ENCODE results near the gene CRMP1. TPM values are rescaled to one million over a fixed set of nuclear protein-coding genes. Genes with fewer than 3 reads are reported as not detected.

The CRMP1 gene
- polyA plus RNA-seq, 1 donor (not counting 4 experiments of a cell fraction or from before 2014, with no cell fraction given): 0.03 TPM

- H3K27me3 ChIP-seq (ENCODE audit: control insufficient read depth, extremely low read depth, insufficient read depth, low read length): no peaks in the 10 kb centered on the region
- no peaks in the 10 kb centered on the region for H4K20me1 ChIP-seq (ENCODE audit: control insufficient read depth, extremely low read depth, insufficient read depth, low read length)
- no peaks in the 10 kb centered on the region for H3K9me1 ChIP-seq (ENCODE audit: control insufficient read depth, extremely low read depth, insufficient read depth, low read length)
- no peak overlapping the region for H3K27ac ChIP-seq (ENCODE audit: control insufficient read depth, insufficient read depth, low read length)
- FAIRE-seq (no peak), DNase-seq (ENCODE audit: low read depth, low spot score) (no peak)
- no peaks in the 10 kb centered on the region for H3K9me3 ChIP-seq (ENCODE audit: control insufficient read depth, low read depth, low read length)
- H3K4me3 ChIP-seq (ENCODE audit: control insufficient read depth in 2 of 3, extremely low read depth in 1 of 3, insufficient read depth in 2 of 3, low read depth in 1 of 3, low read length in 3 of 3): no peak overlapping the region
- peaks cover 21 to 29% of the 10 kb centered on the region in 2 experiments for H3K36me3 ChIP-seq (ENCODE audit: control insufficient read depth in 2 of 2, extremely low read depth in 1 of 2, insufficient read depth in 2 of 2, low read length in 2 of 2)
- dilution Hi-C loops (cut with MboI; ENCODE audit: extremely low pct_ligation_motif_present, low sequenced_read_pairs): no loop called here
- no peak overlapping the region for H2AFZ ChIP-seq (ENCODE audit: control insufficient read depth, low read length)
- no peak overlapping the region for H3K4me2 ChIP-seq (ENCODE audit: control insufficient read depth, extremely low read depth, insufficient read depth, low read depth, low read length)
- H3K9ac ChIP-seq (ENCODE audit: control insufficient read depth, extremely low read depth, insufficient read depth, low read length): no peak overlapping the region
- H3K4me1 ChIP-seq (ENCODE audit: control insufficient read depth, extremely low read depth, insufficient read depth, low read length): no peaks in the 10 kb centered on the region
- TF ChIP-seq EZH2 (IDR thresholded peaks at IDR 0.05; ENCODE audit: low read length): no peak
- TF ChIP-seq, protein P1, sequence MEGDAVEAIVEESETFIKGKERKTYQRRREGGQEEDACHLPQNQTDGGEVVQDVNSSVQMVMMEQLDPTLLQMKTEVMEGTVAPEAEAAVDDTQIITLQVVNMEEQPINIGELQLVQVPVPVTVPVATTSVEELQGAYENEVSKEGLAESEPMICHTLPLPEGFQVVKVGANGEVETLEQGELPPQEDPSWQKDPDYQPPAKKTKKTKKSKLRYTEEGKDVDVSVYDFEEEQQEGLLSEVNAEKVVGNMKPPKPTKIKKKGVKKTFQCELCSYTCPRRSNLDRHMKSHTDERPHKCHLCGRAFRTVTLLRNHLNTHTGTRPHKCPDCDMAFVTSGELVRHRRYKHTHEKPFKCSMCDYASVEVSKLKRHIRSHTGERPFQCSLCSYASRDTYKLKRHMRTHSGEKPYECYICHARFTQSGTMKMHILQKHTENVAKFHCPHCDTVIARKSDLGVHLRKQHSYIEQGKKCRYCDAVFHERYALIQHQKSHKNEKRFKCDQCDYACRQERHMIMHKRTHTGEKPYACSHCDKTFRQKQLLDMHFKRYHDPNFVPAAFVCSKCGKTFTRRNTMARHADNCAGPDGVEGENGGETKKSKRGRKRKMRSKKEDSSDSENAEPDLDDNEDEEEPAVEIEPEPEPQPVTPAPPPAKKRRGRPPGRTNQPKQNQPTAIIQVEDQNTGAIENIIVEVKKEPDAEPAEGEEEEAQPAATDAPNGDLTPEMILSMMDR (optimal IDR thresholded peaks at IDR 0.05 in 1 of 3, IDR thresholded peaks at IDR 0.05 in 1 of 3, conservative IDR thresholded peaks at IDR 0.05 in 1 of 3; ENCODE audit: extremely low read depth in 1 of 3, insufficient read depth in 2 of 3, low read length in 3 of 3): no peak
- no peaks in the 10 kb centered on the region for H3K79me2 ChIP-seq (ENCODE audit: control insufficient read depth, insufficient read depth, low read length)
Observed at GRCh38 chr4:5795580-5795979, 97.3 kb downstream of the CRMP1 start.

DNA sequence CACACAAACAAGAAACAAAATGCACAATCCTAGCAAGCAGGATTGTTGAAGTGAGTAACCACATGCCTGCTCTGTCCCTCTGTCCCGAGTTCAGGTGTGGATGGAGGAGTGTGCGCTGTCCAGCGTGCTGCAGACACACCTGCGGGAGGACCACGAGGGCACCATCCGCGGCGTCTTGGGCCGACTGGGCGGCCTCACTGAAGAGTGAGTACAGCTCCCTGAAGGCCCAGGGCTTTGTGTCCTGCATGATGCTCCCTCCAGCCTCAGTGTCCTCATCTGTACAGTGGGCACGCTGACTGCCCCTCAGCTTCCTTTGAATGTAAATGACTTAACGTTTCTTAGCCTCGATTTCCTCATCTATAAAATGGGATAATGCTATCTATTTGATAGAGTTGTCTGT lies 99.4 kb downstream of the CRMP1 start:
- dilution Hi-C loops (cut with MboI; ENCODE audit: extremely low pct_ligation_motif_present, low sequenced_read_pairs): no loop called here
- Histone ChIP-seq H3K27ac (ENCODE audit: control insufficient read depth, insufficient read depth, low read length) (no peak overlapping the region), H3K36me3 (ENCODE audit: control insufficient read depth in 2 of 2, extremely low read depth in 1 of 2, insufficient read depth in 2 of 2, low read length in 2 of 2) (peaks cover 17 to 25% of the 10 kb centered on the region in 2 experiments)

More for the DNA sequence above, 99.4 kb downstream of the CRMP1 start:
- H3K9ac ChIP-seq (ENCODE audit: control insufficient read depth, extremely low read depth, insufficient read depth, low read length): no peak overlapping the region
- H2AFZ ChIP-seq (ENCODE audit: control insufficient read depth, low read length): no peak overlapping the region
- H3K4me2 ChIP-seq (ENCODE audit: control insufficient read depth, extremely low read depth, insufficient read depth, low read depth, low read length): no peak overlapping the region
- H3K9me1 ChIP-seq (ENCODE audit: control insufficient read depth, extremely low read depth, insufficient read depth, low read length): no peaks in the 10 kb centered on the region
- no peaks in the 10 kb centered on the region for H3K4me1 ChIP-seq (ENCODE audit: control insufficient read depth, extremely low read depth, insufficient read depth, low read length)
- no peaks in the 10 kb centered on the region for H3K79me2 ChIP-seq (ENCODE audit: control insufficient read depth, insufficient read depth, low read length)
- DNase-seq (ENCODE audit: low read depth, low spot score) (no peak), FAIRE-seq (no peak)
- H3K4me3 ChIP-seq (ENCODE audit: control insufficient read depth in 2 of 3, extremely low read depth in 1 of 3, insufficient read depth in 2 of 3, low read depth in 1 of 3, low read length in 3 of 3): no peak overlapping the region
- no peaks in the 10 kb centered on the region for H3K27me3 ChIP-seq (ENCODE audit: control insufficient read depth, extremely low read depth, insufficient read depth, low read length)
- H3K9me3 ChIP-seq (ENCODE audit: control insufficient read depth, low read depth, low read length): no peaks in the 10 kb centered on the region
- TF ChIP-seq, protein P1 (optimal IDR thresholded peaks at IDR 0.05 in 1 of 3, IDR thresholded peaks at IDR 0.05 in 1 of 3, conservative IDR thresholded peaks at IDR 0.05 in 1 of 3; ENCODE audit: extremely low read depth in 1 of 3, insufficient read depth in 2 of 3, low read length in 3 of 3): no peak
- TF ChIP-seq EZH2 (IDR thresholded peaks at IDR 0.05; ENCODE audit: low read length): no peak
- no peaks in the 10 kb centered on the region for H4K20me1 ChIP-seq (ENCODE audit: control insufficient read depth, extremely low read depth, insufficient read depth, low read length)

Measured in keratinocyte (primary cell).